Calu3 (cell line): ENCODE data around the gene RPAP3. TPM values are rescaled to one million over a fixed set of nuclear protein-coding genes. Genes with fewer than 3 reads are reported as not detected.

ENCODE experiments used
- BruUV-seq: library from RNA; stranded (reverse); fragments of 400-500 nt; replicated peaks from 2 replicates; lab custom pipeline; 2021; lab: Mats Ljungman, UMichigan
- CTCF ChIA-PET: fragments of 300-600 bp; sonication (Branson Sonifier 250); formaldehyde crosslinking; loops from one replicate; lab custom pipeline; 2022; ENCODE audit warnings: antibody characterized with exemption; lab: Charles Lee
- DNase-seq: peaks from one replicate; pipeline ENCODE4 v3.0.0; 2022
- H3K27ac Mint-ChIP-seq: one replicate; pipeline ENCODE4 v1.8.0; 2022; ENCODE audit warnings: mixed read lengths; ENCODE audit not compliant: unreplicated experiment
- H3K27me3 Mint-ChIP-seq: one replicate; pipeline ENCODE4 v1.8.0; 2022; ENCODE audit warnings: mixed read lengths; ENCODE audit not compliant: unreplicated experiment
- H3K36me3 Mint-ChIP-seq: one replicate; pipeline ENCODE4 v1.8.0; 2022; ENCODE audit warnings: mild to moderate bottlenecking, moderate library complexity, mixed read lengths; ENCODE audit not compliant: insufficient read depth, unreplicated experiment
- H3K4me1 Mint-ChIP-seq: one replicate; pipeline ENCODE4 v1.8.0; 2022; ENCODE audit warnings: mild to moderate bottlenecking, low read depth, mixed read lengths; ENCODE audit not compliant: unreplicated experiment
- H3K4me3 Mint-ChIP-seq: one replicate; pipeline ENCODE4 v1.8.0; 2022; ENCODE audit warnings: mild to moderate bottlenecking, low read depth, moderate library complexity, mixed read lengths; ENCODE audit not compliant: unreplicated experiment
- H3K9me3 Mint-ChIP-seq: one replicate; pipeline ENCODE4 v1.8.0; 2022; ENCODE audit warnings: low read depth, mixed read lengths; ENCODE audit not compliant: unreplicated experiment
- intact Hi-C: fragments of 100-400 bp; cut with micrococcal nuclease; formaldehyde crosslinking; loops from one replicate; pipeline ENCODE4 v1.10.0; 2022; ENCODE audit not compliant: unreplicated experiment
- total RNA-seq: library from RNA; stranded (reverse); gene quantifications from 2 replicates; pipeline ENCODE4 v1.2.3, GENCODE V29; 2022
- TF ChIP-seq, protein P1 (sequence below): fragments of 200-600 bp; IDR thresholded peaks from one replicate; pipeline ENCODE4 v1.8.0; 2022; ENCODE audit warnings: antibody characterized with exemption; ENCODE audit not compliant: unreplicated experiment

RPAP3 gene
- total RNA-seq, 1 experiment from 2014 or later: 33.5 TPM

DNA sequence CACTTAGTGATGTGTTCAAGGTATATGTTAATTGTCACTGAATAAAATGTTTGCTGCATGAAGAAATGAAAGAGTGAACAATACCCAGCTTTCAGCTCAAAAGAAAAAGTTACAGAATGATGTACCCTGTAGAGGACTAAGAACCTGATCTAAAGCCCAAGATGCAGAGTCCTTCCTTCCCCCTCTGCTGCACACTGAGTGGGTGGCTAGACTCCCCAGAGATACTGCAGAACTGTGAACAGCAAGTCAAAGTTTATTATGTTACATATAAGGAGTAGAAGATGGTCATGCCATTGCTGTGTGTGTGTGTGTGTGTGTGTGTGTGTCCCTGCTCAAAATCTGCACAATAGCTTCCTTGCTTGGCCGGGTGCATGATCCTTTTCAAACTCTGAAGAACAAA, 83.9 kb downstream of the RPAP3 start:
- Mint-ChIP-seq H3K4me1 (no peaks in the 10 kb centered on the region), H3K4me3 (no peak overlapping the region), H3K36me3 (no peaks in the 10 kb centered on the region), H3K9me3 (peaks cover 1% of the 10 kb centered on the region), H3K27ac (no peak overlapping the region), H3K27me3 (no peaks in the 10 kb centered on the region)
- TF ChIP-seq, protein P1, sequence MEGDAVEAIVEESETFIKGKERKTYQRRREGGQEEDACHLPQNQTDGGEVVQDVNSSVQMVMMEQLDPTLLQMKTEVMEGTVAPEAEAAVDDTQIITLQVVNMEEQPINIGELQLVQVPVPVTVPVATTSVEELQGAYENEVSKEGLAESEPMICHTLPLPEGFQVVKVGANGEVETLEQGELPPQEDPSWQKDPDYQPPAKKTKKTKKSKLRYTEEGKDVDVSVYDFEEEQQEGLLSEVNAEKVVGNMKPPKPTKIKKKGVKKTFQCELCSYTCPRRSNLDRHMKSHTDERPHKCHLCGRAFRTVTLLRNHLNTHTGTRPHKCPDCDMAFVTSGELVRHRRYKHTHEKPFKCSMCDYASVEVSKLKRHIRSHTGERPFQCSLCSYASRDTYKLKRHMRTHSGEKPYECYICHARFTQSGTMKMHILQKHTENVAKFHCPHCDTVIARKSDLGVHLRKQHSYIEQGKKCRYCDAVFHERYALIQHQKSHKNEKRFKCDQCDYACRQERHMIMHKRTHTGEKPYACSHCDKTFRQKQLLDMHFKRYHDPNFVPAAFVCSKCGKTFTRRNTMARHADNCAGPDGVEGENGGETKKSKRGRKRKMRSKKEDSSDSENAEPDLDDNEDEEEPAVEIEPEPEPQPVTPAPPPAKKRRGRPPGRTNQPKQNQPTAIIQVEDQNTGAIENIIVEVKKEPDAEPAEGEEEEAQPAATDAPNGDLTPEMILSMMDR: no peak
- intact Hi-C loops: no loop called here
- no peak for DNase-seq
- BruUV-seq: no TSS peak
- CTCF ChIA-PET: no interaction called here

GRCh38 chr12:47617476-47617875, 88.4 kb downstream of the RPAP3 start:
- no peak overlapping the region for H3K4me3 Mint-ChIP-seq
- TF ChIP-seq, protein P1: no peak
- no peaks in the 10 kb centered on the region for H3K4me1 Mint-ChIP-seq
- H3K36me3 Mint-ChIP-seq: no peaks in the 10 kb centered on the region
- DNase-seq: no peak
- H3K27me3 Mint-ChIP-seq: no peaks in the 10 kb centered on the region
- no peaks in the 10 kb centered on the region for H3K9me3 Mint-ChIP-seq
- no peak overlapping the region for H3K27ac Mint-ChIP-seq
- CTCF ChIA-PET: no interaction called here
- BruUV-seq: no TSS peak
- intact Hi-C loops: no loop called here

DNA sequence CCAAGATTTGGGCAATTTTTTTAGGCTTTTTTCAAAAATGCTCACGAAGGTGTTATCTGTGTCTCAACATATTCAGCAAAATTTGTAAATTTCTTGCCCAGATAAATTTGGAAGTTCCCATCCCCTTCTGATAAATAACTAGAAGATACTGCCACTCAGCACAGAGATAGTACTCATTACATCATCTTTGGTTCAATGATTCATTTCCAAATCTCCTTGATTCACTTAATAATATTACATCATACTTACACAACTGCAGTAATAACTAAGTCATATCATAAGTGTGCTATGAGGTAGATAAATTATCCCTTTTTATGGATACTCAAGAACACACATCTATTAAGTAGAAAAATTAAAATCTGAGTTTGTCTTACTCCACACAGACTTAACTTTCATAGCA, 89.4 kb downstream of the RPAP3 start:
- Mint-ChIP-seq H3K4me1 (no peaks in the 10 kb centered on the region), H3K36me3 (no peaks in the 10 kb centered on the region), H3K27me3 (no peaks in the 10 kb centered on the region), H3K27ac (no peak overlapping the region), H3K4me3 (no peak overlapping the region), H3K9me3 (peaks cover 3% of the 10 kb centered on the region)
- intact Hi-C loops: no loop called here
- no peak for DNase-seq
- no TSS peak for BruUV-seq
- TF ChIP-seq, protein P1: no peak
- CTCF ChIA-PET: no interaction called here

GRCh38 chr12:47615711-47616110, 90.1 kb downstream of the RPAP3 start:
- intact Hi-C loops: no loop called here
- TF ChIP-seq, protein P1: no peak
- Mint-ChIP-seq H3K27ac (no peak overlapping the region), H3K4me1 (no peaks in the 10 kb centered on the region), H3K4me3 (no peak overlapping the region), H3K36me3 (no peaks in the 10 kb centered on the region), H3K27me3 (no peaks in the 10 kb centered on the region), H3K9me3 (peaks cover 3% of the 10 kb centered on the region)
- CTCF ChIA-PET: no interaction called here
- no peak for DNase-seq
- BruUV-seq: no TSS peak
